Loucy (cell line): Measurements from ENCODE around the gene AKNA.

Source experiments
- CTCF ChIP-seq: fragments of 200-600 bp; sonication (generic); conservative IDR thresholded peaks from 2 replicates; pipeline ENCODE4 v1.5.1; 2014; ENCODE audit warnings: mild to moderate bottlenecking, antibody characterized with exemption, low read length
- EZH2phosphoT487 ChIP-seq: fragments of 200-600 bp; IDR thresholded peaks from 2 replicates; pipeline ENCODE4 v1.6.1; 2018; ENCODE audit warnings: antibody characterized with exemption, mild to moderate bottlenecking, moderate library complexity, borderline replicate concordance

- TF ChIP-seq CTCF = no peak
- TF ChIP-seq EZH2phosphoT487 = no peak
These were observed 46.0 kb upstream of the AKNA start for GRCh38 chr9:114433720-114434255.
